HepG2 (cell line): Measurements from ENCODE around the gene ATP7B. TPM values are rescaled to one million over a fixed set of nuclear protein-coding genes. Genes with fewer than 3 reads are reported as not detected.

Source experiments
- ATAC-seq: fragments of 200-7000 bp; cut with Tn5 transposase; 3 replicates; pipeline ENCODE4 v1.9.1; 2020; ENCODE audit warnings: mild to moderate bottlenecking, moderate library complexity
- BruUV-seq: library from RNA; stranded (reverse); fragments of 400-500 nt; replicated peaks from 2 replicates; lab custom pipeline; 2021; lab: Mats Ljungman, UMichigan
- CTCF ChIA-PET: fragments of 300-600 bp; formaldehyde crosslinking; extraction: SDS; loops from one replicate; lab custom pipeline; 2021; ENCODE audit warnings: low total read pairs, inconsistent platforms, low intra/inter-chr PET ratio; lab: Yijun Ruan, JAX
- POLR2A ChIA-PET: fragments of 350-600 bp; sonication (Branson Sonifier 250); formaldehyde crosslinking; loops from one replicate; lab custom pipeline; 2020; ENCODE audit warnings: antibody characterized with exemption, inconsistent platforms; lab: Yijun Ruan, JAX
- DNase-seq: peaks from one replicate; pipeline ENCODE4 v3.0.0-alpha.2; 2015; ENCODE audit warnings: low spot score
- FAIRE-seq: peaks from 3 replicates; lab custom pipeline; 2011; peaks lifted over from hg19 to GRCh38; lab: Jason Lieb, UNC
- H2AFZ ChIP-seq: one replicate; pipeline ENCODE4 v1.6.1; 2011; ENCODE audit warnings: low read length, inconsistent platforms
- H3K27ac ChIP-seq: fragments of 300-600 bp; 3 replicates; pipeline ENCODE4 v1.8.0; 2011; ENCODE audit warnings: mixed run types, mild to moderate bottlenecking, mixed read lengths, low read length, inconsistent platforms; ENCODE audit not compliant: insufficient read depth; ENCODE audit errors: extremely low read length
- H3K27me3 ChIP-seq, 2 experiments: fragments of 200-600 bp in 1 of 2; 2 replicates in 1 of 2; 3 replicates in 1 of 2; pipeline versions ENCODE4 v1.6.0 to v1.8.0; 2011; ENCODE audit warnings: low read length in 2 of 2, mild to moderate bottlenecking in 2 of 2, moderate library complexity in 2 of 2, inconsistent platforms in 1 of 2; ENCODE audit not compliant: insufficient read depth in 2 of 2, control insufficient read depth in 1 of 2
- H3K36me3 ChIP-seq, 2 experiments: fragments of 200-600 bp in 1 of 2; replicated peaks in 1 of 2; 2 replicates in 1 of 2; 3 replicates in 1 of 2; pipeline versions ENCODE4 v1.5.1 to v1.8.0; 2011; ENCODE audit warnings: low read length in 2 of 2, inconsistent platforms in 1 of 2; ENCODE audit not compliant: insufficient read depth in 2 of 2, control insufficient read depth in 1 of 2
- H3K4me1 ChIP-seq: 2 replicates; pipeline ENCODE4 v1.5.1; 2012; ENCODE audit warnings: low read length, inconsistent platforms; ENCODE audit not compliant: insufficient read depth
- H3K4me2 ChIP-seq: 2 replicates; pipeline ENCODE4 v1.6.0; 2011; ENCODE audit warnings: low read depth, low read length, inconsistent platforms
- H3K4me3 ChIP-seq, 3 experiments: fragments of 200-600 bp in 1 of 3; sonication (generic), shearing (Covaris generic) in 1 of 3; replicated peaks in 1 of 3; 2 replicates each; pipeline ENCODE4 v1.5.1; 2011 to 2016; ENCODE audit warnings: low read length in 3 of 3, inconsistent platforms in 2 of 3, low read depth in 2 of 3, mild to moderate bottlenecking in 2 of 3, control low read depth in 1 of 3, mixed read lengths in 1 of 3; ENCODE audit not compliant: insufficient read depth in 1 of 3
- H3K79me2 ChIP-seq: one replicate; pipeline ENCODE4 v1.6.1; 2011; ENCODE audit warnings: low read length, inconsistent platforms; ENCODE audit not compliant: insufficient read depth
- H3K9ac ChIP-seq: 2 replicates; pipeline ENCODE4 v1.6.0; 2011; ENCODE audit warnings: mild to moderate bottlenecking, low read depth, low read length, inconsistent platforms; ENCODE audit not compliant: insufficient read depth
- H3K9me3 ChIP-seq: 2 replicates; pipeline ENCODE4 v1.5.1; 2012; ENCODE audit warnings: mild to moderate bottlenecking, low read length
- H4K20me1 ChIP-seq: 2 replicates; pipeline ENCODE4 v1.6.0; 2011; ENCODE audit warnings: inconsistent platforms, mild to moderate bottlenecking, low read length, moderate library complexity; ENCODE audit not compliant: insufficient read depth
- ASH2L ChIP-seq: fragments of 300-600, 200-600 bp; sonication (generic); IDR thresholded peaks from 2 replicates; pipeline ENCODE4 v1.7.0; 2017; ENCODE audit warnings: low read depth, mild to moderate bottlenecking, moderate library complexity, mixed read lengths, low read length; ENCODE audit not compliant: insufficient read length
- CBFB ChIP-seq: sonication (generic); formaldehyde crosslinking; IDR thresholded peaks from 2 replicates; pipeline ENCODE4 v1.4.0; 2020; ENCODE audit warnings: missing genetic modification reagents
- ERF ChIP-seq: IDR thresholded peaks from 2 replicates; pipeline ENCODE4 v1.6.1; 2018; ENCODE audit warnings: missing biosample characterization, missing genetic modification reagents
- MBD4 ChIP-seq: IDR thresholded peaks from 2 replicates; pipeline ENCODE4 v1.6.1; 2012; ENCODE audit warnings: low read length, inconsistent platforms, borderline replicate concordance
- MIER2 ChIP-seq: IDR thresholded peaks from 2 replicates; pipeline ENCODE4 v1.6.1; 2016; ENCODE audit warnings: missing biosample characterization, missing genetic modification reagents
- MXD4 ChIP-seq: IDR thresholded peaks from 2 replicates; pipeline ENCODE4 v1.6.1; 2016; ENCODE audit warnings: mild to moderate bottlenecking, missing biosample characterization, missing genetic modification reagents
- NFRKB ChIP-seq: fragments of 450-650 bp; IDR thresholded peaks from 2 replicates; pipeline ENCODE4 v1.6.1; 2017
- NR1H2 ChIP-seq: sonication (generic); formaldehyde crosslinking; IDR thresholded peaks from 2 replicates; pipeline ENCODE4 v1.8.1; 2022; ENCODE audit warnings: low read depth, missing genetic modification reagents, borderline replicate concordance
- RBM22 ChIP-seq: fragments of 200-400 bp; formaldehyde crosslinking; optimal IDR thresholded peaks from 2 replicates; pipeline ENCODE3; 2017; ENCODE audit warnings: mild to moderate bottlenecking, low read length, moderate library complexity
- STAT5B ChIP-seq: sonication (generic); formaldehyde crosslinking; IDR thresholded peaks from 2 replicates; pipeline ENCODE4 v1.4.0; 2020; ENCODE audit warnings: missing genetic modification reagents
- TBX2 ChIP-seq: sonication (generic); formaldehyde crosslinking; IDR thresholded peaks from 2 replicates; pipeline ENCODE4 v1.5.0; 2020; ENCODE audit warnings: missing genetic modification reagents, mild to moderate bottlenecking, borderline replicate concordance
- ZFP36L1 ChIP-seq: sonication (generic); formaldehyde crosslinking; IDR thresholded peaks from 2 replicates; pipeline ENCODE4 v1.8.0; 2022; ENCODE audit warnings: mild to moderate bottlenecking, missing genetic modification reagents, moderate library complexity
- ZNF382 ChIP-seq: sonication (generic); formaldehyde crosslinking; IDR thresholded peaks from 2 replicates; pipeline ENCODE4 v1.5.0; 2020; ENCODE audit warnings: missing genetic modification reagents, mild to moderate bottlenecking, borderline replicate concordance
- ZNF652 ChIP-seq: IDR thresholded peaks from 2 replicates; pipeline ENCODE4 v1.6.1; 2016; ENCODE audit warnings: low read depth, borderline replicate concordance
- ZNF772 ChIP-seq: sonication (generic); formaldehyde crosslinking; IDR thresholded peaks from 2 replicates; pipeline ENCODE4 v1.5.0; 2020; ENCODE audit warnings: mild to moderate bottlenecking, missing genetic modification reagents
- ZNF800 ChIP-seq: sonication (generic); formaldehyde crosslinking; IDR thresholded peaks from 2 replicates; pipeline ENCODE4 v1.4.0; 2020; ENCODE audit warnings: missing genetic modification reagents
- WGBS: methylation state at CpG from one replicate; pipeline ENCODE4 v1.1.6; 2017; ENCODE audit warnings: low lambda C conversion rate; 5-methylcytosine and 5-hydroxymethylcytosine counted together
- in situ Hi-C: cut with HindIII; loops from 2 replicates; pipeline ENCODE4 v1.10.0; 2017; ENCODE audit warnings: low pct_unique_long_range_greater_than_20kb; ENCODE audit not compliant: extremely low pct_ligation_motif_present
- intact Hi-C: fragments of 100-400 bp; cut with micrococcal nuclease; formaldehyde crosslinking; loops from one replicate; pipeline ENCODE4 v1.10.0; 2022; ENCODE audit not compliant: unreplicated experiment
- polyA plus RNA-seq, 8 experiments: library from polyadenylated mRNA; depleted of rRNA in 3 of 8; stranded (reverse) in 7 of 8; unstranded in 1 of 8; fragments of >200 nt; fragmentation: Illumina TruSeq in 4 of 8; extraction: Trizol in 4 of 8; gene quantifications; 2 replicates each; pipeline versions ENCODE4 v1.2.1 to v1.2.3, GENCODE V29; 2011 to 2016; ENCODE audit warnings: low read depth in 4 of 8, missing spikeins in 1 of 8, mixed read lengths in 1 of 8; ENCODE audit not compliant: insufficient read depth in 1 of 8
- total RNA-seq, 5 experiments: library from RNA; depleted of rRNA; stranded (reverse); fragments of >200 nt; fragmentation: Illumina TruSeq; extraction: Trizol; gene quantifications; 2 replicates each; pipeline ENCODE4 v1.2.3, GENCODE V29; 2016; ENCODE audit warnings: low read depth in 1 of 5

Gene ATP7B
- total and polyA plus RNA-seq, 2 of the 13 experiments (the other 11 are each of a cell fraction or from before 2014, with no cell fraction given) = 31.8 to 57.4 TPM

DNA sequence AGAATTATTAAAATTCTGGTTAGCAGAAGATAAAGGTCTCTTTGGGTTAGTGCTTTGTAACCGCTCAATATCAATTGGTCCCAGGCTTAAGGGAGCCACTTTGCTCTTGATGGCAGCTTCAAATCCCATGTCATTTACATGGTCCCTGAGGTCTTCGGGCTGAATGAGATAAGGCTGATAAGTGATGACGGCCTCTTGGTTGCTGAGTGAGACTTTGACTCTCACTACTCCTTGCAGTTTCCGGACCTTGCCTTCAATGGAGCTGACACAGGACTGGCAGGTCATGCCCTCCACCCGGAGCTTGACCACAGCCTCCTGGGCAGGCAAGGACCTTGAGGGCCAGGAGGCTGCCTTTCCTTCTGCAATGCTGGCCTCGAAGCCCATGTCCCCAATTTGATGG lies 36.8 kb downstream of the ATP7B start:
- 100% methylated on average over 5 of the region's 6 CpGs for WGBS
- H3K36me3 ChIP-seq = peaks cover 18 to 52% of the 10 kb centered on the region in 2 experiments
- H3K9ac ChIP-seq = no peak overlapping the region
- ChIA-PET POLR2A (interaction anchor here (1.4 kb wide), 1 partner anchor 37 kb away, joined by 4 read pairs; the partner anchor contains the start of genes ALG11 and ATP7B), CTCF (no interaction called here)
- no peaks in the 10 kb centered on the region for H3K27me3 ChIP-seq
- no peak for DNase-seq
- peaks cover 61% of the 10 kb centered on the region for H3K79me2 ChIP-seq
- no peak for FAIRE-seq
- BruUV-seq = TSS peak; percentile 25
- peaks cover 54% of the 10 kb centered on the region for H3K4me1 ChIP-seq
- in situ Hi-C loops (no loop called here), intact Hi-C loops (loop anchor here (10.0 kb wide), 1 partner anchor 230 kb away; no protein-coding TSS in a partner anchor)
- no peak overlapping the region for H3K4me2 ChIP-seq
- no peak overlapping the region for H3K4me3 ChIP-seq
- no peak overlapping the region for H2AFZ ChIP-seq
- H3K27ac ChIP-seq = no peak overlapping the region
- peak; percentile 43 for TF ChIP-seq RBM22
- TF ChIP-seq STAT5B (CRISPR knock-in tag) = no peak
- H3K9me3 ChIP-seq = no peaks in the 10 kb centered on the region
- ATAC-seq = no peak
- H4K20me1 ChIP-seq = no peaks in the 10 kb centered on the region; the same call in 1 of the 2 replicates

GRCh38 chr13:51971520-51972426 lies 39.5 kb downstream of the ATP7B start:
- Histone ChIP-seq H4K20me1 (no peaks in the 10 kb centered on the region), H3K27ac (peak overlapping the region; percentile 52), H3K36me3 (peaks cover 27 to 73% of the 10 kb centered on the region in 2 experiments), H3K4me1 (peaks cover 29% of the 10 kb centered on the region), H2AFZ (no peak overlapping the region), H3K79me2 (peaks cover 34% of the 10 kb centered on the region), H3K9ac (no peak overlapping the region), H3K9me3 (no peaks in the 10 kb centered on the region), H3K4me3 (no peak overlapping the region), H3K4me2 (0 out of 2 replicates have a peak overlapping the region, but pooled peaks have one; percentile 10), H3K27me3 (no peaks in the 10 kb centered on the region)
- CTCF ChIA-PET = interaction anchor here (0.7 kb wide), 1 partner anchor 156 kb away, joined by 5 read pairs; no protein-coding TSS in a partner anchor
- FAIRE-seq (peak; percentile 88), ATAC-seq (peak; percentile 88), DNase-seq (peak; percentile 58)
- no TSS peak for BruUV-seq
- WGBS = 80% methylated on average over 14 of the region's 15 CpGs
- intact Hi-C loops = loop anchor here (1.0 to 10.0 kb wide), 2 partner anchors 41 to 233 kb away; partner anchors contain the start of gene ALG11
- POLR2A ChIA-PET = interaction anchor here (1.2 to 1.9 kb wide), 2 partner anchors 27 to 40 kb away, joined by 8 to 9 read pairs; partner anchors contain the start of genes ALG11 and ATP7B
- in situ Hi-C loops = no loop called here
- TF ChIP-seq MXD4 (CRISPR knock-in tag) (no peak), ZNF772 (CRISPR knock-in tag) (peak; percentile 51; the same call in 1 of the 2 replicates), CBFB (CRISPR knock-in tag) (no peak), MBD4 (no peak), ZFP36L1 (CRISPR knock-in tag) (no peak), NR1H2 (CRISPR knock-in tag) (no peak), TBX2 (CRISPR knock-in tag) (peak; percentile 38; the same call in 1 of the 2 replicates), ERF (0 out of 2 replicates have a peak, but pooled peaks have one; percentile 56), MIER2 (CRISPR knock-in tag) (no peak), NFRKB (no peak), ZNF382 (CRISPR knock-in tag) (no peak), ZNF652 (CRISPR knock-in tag) (no peak), ASH2L (no peak), ZNF800 (CRISPR knock-in tag) (no peak)
